AG10803 (cell line): ENCODE measurements around the gene FOXJ3.

ENCODE experiments used
- DNase-seq: peaks from one replicate; pipeline ENCODE4 v3.0.0; 2010; ENCODE audit warnings: low read depth
- H3K4me3 ChIP-seq: 2 replicates; pipeline ENCODE4 v1.5.1; 2011; ENCODE audit warnings: mild to moderate bottlenecking, low read length, control low read depth
- CTCF ChIP-seq: conservative IDR thresholded peaks from 2 replicates; pipeline ENCODE4 v1.5.1; 2011; ENCODE audit warnings: mild to moderate bottlenecking, low read length, control low read depth, inconsistent platforms

The FOXJ3 gene

GRCh38 chr1:42325014-42325402, 10.0 kb downstream of the FOXJ3 start:
- H3K4me3 ChIP-seq: no peak overlapping the region
- no peak for DNase-seq
- no peak for TF ChIP-seq CTCF

- no peak for TF ChIP-seq CTCF
- H3K4me3 ChIP-seq: no peak overlapping the region
- DNase-seq: no peak
These were observed 10.5 kb downstream of the FOXJ3 start for GRCh38 chr1:42324398-42325013.

- TF ChIP-seq CTCF: no peak
- no peak for DNase-seq
- H3K4me3 ChIP-seq: no peak overlapping the region
These were observed 11.5 kb downstream of the FOXJ3 start for GRCh38 chr1:42323551-42323950.

- no peak for TF ChIP-seq CTCF
- DNase-seq: peak; percentile 46
- no peak overlapping the region for H3K4me3 ChIP-seq
These were observed 12.5 kb downstream of the FOXJ3 start for GRCh38 chr1:42322577-42322976.

- H3K4me3 ChIP-seq: no peak overlapping the region
- no peak for TF ChIP-seq CTCF
- DNase-seq: no peak
These were observed 13.3 kb downstream of the FOXJ3 start for GRCh38 chr1:42321731-42322130.

GRCh38 chr1:42320708-42321107, 14.3 kb downstream of the FOXJ3 start:
- no peak for TF ChIP-seq CTCF
- DNase-seq: no peak
- no peak overlapping the region for H3K4me3 ChIP-seq

GRCh38 chr1:42319871-42320484, 15.1 kb downstream of the FOXJ3 start:
- H3K4me3 ChIP-seq: no peak overlapping the region
- no peak for DNase-seq

More at GRCh38 chr1:42319871-42320484, 15.1 kb downstream of the FOXJ3 start:
- no peak for TF ChIP-seq CTCF
